GM12864 (cell line): ENCODE results near the gene LGI4.
"Not testable (repeated sequence)": the region's sequence is repeated elsewhere in the genome, so short reads cannot be mapped to it uniquely, and the experiment has no call there.

Source experiments
- DNase-seq: peaks from one replicate; pipeline ENCODE4 v3.0.0-alpha.2; 2011; ENCODE audit warnings: low read depth
- H3K4me3 ChIP-seq: 2 replicates; pipeline ENCODE4 v1.5.1; 2011; ENCODE audit warnings: mild to moderate bottlenecking, low read depth, low read length, control low read depth
- TF ChIP-seq, protein P1 (sequence below): IDR thresholded peaks from 2 replicates; pipeline ENCODE4 v1.5.1; 2011; ENCODE audit warnings: low read depth, mild to moderate bottlenecking, moderate library complexity, low read length, control low read depth, inconsistent platforms; ENCODE audit errors: missing control alignments

The LGI4 gene

DNA sequence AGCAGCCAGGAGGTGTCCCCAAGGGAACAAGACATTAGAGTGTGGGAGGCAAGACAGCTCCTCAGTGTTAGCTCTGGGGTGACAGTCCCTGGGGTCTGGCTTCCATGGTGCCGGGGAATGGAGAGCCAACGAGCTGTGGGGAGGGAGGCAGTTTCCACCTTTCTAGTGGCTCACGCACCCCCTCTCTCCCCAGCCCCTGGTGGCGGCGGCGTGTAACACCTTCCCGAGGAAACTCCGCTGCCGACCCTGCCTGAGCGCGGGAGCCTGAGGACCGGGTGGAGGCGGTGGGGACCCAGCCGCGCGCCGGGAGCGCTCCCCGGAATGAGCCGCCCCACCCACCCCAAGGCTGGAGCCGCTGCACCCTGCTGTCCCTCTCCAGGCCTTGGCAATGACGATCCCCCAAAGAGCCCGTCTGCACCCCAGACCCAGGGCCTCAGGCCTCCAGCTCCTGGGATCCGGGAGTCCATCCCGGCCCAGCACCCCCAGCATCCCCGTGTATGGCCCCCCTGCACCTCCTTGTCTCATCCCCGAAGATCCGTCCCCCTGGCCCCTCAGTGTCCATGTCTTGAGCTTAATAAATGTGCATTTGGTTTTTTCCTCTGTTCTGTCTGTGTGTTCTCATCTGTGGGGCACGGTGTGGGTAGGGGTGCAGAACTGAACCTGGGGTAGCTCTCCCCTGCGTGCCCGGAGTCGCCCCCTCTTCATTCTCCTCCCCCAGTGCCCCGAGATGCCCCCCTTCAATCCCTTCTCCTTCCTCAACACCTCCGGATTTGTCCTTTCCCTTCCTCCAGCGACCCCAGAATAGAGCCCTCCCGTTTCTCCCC lies 19.1 kb upstream of the LGI4 start:
- TF ChIP-seq, protein P1, sequence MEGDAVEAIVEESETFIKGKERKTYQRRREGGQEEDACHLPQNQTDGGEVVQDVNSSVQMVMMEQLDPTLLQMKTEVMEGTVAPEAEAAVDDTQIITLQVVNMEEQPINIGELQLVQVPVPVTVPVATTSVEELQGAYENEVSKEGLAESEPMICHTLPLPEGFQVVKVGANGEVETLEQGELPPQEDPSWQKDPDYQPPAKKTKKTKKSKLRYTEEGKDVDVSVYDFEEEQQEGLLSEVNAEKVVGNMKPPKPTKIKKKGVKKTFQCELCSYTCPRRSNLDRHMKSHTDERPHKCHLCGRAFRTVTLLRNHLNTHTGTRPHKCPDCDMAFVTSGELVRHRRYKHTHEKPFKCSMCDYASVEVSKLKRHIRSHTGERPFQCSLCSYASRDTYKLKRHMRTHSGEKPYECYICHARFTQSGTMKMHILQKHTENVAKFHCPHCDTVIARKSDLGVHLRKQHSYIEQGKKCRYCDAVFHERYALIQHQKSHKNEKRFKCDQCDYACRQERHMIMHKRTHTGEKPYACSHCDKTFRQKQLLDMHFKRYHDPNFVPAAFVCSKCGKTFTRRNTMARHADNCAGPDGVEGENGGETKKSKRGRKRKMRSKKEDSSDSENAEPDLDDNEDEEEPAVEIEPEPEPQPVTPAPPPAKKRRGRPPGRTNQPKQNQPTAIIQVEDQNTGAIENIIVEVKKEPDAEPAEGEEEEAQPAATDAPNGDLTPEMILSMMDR = peak; percentile 73
- DNase-seq = no peak
- H3K4me3 ChIP-seq = peak overlapping the region; percentile 85

DNA sequence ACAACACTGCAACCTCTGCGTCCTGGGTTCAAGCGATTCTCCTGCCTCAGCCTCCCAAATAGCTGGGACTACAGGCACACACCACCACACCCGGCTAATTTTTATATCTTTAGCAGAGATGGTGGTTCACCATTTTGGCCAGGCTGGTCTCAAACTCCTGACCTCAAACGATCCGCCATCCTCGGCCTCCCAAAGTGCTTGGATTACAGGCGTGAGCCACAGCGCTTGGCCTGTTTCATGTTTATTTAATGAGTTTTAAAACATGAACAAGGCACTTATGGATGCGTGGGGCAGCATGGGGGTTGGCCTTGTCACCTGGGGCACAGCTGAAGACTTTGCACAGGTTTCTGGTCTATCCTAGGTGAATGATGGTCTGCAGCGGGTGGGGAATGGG lies 18.3 kb upstream of the LGI4 start:
- H3K4me3 ChIP-seq, DNase-seq: not testable (repeated sequence)

DNA sequence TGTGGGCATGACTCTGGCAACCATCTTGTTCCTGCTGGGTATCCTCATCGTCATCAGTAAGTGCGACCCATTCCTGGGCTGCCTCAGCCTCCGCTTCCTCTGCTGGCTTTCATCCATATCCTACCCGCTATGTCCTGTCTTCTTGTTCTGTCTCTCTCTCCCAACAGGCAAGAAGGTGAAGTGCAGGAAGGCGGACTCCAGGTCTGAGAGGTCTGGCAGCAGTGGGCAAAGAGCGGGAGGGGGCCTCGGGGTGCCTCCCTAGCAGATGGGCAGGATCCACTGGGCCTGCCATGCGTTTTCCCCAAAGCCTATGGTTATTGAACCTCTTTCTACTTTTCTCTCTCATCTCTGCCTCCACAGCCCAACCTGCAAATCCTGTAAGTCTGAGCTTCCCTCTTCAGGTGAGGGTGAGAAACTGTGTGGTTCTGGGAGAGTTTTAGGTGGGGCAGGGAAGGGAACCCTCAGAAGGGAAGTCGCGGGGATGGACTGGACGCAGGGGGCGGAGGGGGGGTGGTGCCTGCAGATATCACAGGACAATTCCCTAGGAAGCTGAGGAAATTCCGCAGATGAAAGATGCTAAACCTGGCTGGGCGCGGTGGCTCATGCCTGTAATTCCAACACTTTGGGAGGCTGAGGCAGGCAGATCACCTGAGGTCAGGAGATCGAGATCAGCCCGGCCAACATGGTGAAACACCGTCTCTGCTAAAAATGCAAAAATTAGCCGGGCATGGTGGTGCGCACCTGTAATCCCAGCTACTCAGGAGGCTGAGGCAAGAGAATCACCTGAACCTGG lies 16.6 kb upstream of the LGI4 start:
- TF ChIP-seq, protein P1 = no peak
- no peak overlapping the region for H3K4me3 ChIP-seq
- DNase-seq = no peak

DNA sequence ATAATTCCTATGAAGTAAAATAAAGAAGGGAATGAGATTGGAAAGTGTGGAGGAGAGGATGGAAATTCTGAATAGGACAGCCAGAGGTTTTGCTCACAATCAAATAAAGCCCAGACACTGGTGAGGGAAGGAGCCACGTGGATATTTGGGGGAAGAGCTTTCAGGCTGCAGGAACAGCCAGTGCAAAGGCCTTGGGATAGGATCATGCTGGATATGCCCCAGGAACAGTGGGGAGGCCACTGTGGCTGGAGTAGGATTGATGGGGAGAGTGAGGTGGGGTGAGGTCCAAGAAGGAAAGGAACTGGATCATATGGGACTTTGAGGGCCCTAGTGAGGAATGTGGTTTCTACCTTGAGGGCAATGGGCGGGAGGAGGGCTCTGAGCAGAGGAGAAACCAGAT lies 15.6 kb upstream of the LGI4 start:
- TF ChIP-seq, protein P1 = no peak
- DNase-seq = no peak
- no peak overlapping the region for H3K4me3 ChIP-seq

DNA sequence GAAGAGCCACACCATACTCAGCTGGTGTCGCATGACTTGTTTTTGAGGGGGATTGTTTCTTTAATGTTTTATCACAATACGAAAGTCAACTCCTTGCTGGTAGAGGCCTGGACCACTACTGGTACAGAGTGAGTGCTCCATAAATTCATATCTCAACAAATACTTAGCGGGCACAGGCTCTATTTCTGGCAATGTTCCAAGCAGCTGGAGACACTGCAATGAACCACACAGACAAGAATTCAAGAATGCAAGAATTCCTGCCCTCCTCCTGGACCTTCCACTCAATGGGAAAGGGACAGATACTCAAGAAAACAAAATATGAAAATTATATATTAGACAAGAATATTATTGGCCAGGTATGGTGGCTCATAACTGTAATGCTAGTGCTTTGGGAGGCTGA lies 14.6 kb upstream of the LGI4 start:
- H3K4me3 ChIP-seq = no peak overlapping the region
- TF ChIP-seq, protein P1 = no peak
- no peak for DNase-seq

DNA sequence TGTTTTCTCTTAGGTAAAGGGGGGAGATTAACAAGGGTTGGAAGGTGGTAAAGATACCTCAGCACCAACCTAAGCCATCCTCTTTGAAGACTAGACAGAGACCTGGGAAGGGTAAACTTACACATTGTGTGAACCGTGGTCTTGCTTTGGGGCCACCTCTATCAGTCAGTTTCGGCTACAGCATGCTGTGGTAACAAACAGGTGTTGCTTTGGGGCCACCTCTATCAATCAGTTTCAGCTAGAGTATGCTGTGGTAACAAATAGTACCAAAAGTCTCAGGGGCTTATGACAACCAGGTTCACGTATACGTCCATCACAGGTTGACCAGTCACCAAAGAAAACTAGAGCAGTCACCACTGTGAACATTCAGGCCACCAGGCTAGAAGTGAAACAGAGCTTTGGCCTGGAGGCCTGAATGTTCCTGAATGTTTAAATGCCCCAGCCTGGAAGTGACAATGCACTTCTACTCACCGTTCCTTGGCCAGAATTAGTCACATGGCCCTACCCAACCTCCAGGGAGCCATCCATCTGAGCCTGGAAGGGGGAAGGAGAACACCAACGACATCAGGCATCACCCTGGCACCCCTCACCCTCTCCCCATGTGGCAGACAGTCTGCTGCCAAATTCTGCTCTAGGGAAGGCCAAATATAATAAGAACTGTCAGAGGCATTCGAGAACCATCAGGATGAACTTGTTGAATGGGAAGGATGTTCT lies 12.0 kb upstream of the LGI4 start:
- H3K4me3 ChIP-seq = no peak overlapping the region
- TF ChIP-seq, protein P1 = no peak
- DNase-seq = no peak
